Measurements from ENCODE around the gene SPG11. TPM values are rescaled to one million over a fixed set of nuclear protein-coding genes. Genes with fewer than 3 reads are reported as not detected.

SPG11 gene
- total RNA-seq, 4 donors from 2014 or later: 65.1 to 195 (median 87.6) TPM

- H3K4me3 ChIP-seq: no peak overlapping the region
- no peak for TF ChIP-seq CTCF (IDR thresholded peaks at IDR 0.05)
- TF ChIP-seq EP300 (IDR thresholded peaks at IDR 0.05): no peak
- TF ChIP-seq POLR2A (IDR thresholded peaks at IDR 0.05): no peak
- no peak for TF ChIP-seq POLR2AphosphoS5 (IDR thresholded peaks at IDR 0.05)
- H3K27me3 ChIP-seq: no peaks in the 10 kb centered on the region
- no peak for DNase-seq (ENCODE audit: low spot score in 2 of 2)
- H3K27ac ChIP-seq: no peak overlapping the region
- H3K4me1 ChIP-seq: no peaks in the 10 kb centered on the region
- no peaks in the 10 kb centered on the region for H3K9me3 ChIP-seq
- H3K36me3 ChIP-seq: peaks cover 94% of the 10 kb centered on the region
These were observed 40.3 kb downstream of the SPG11 start for GRCh38 chr15:44623178-44623577.

- Histone ChIP-seq H3K27me3 (no peaks in the 10 kb centered on the region), H3K27ac (no peak overlapping the region), H3K4me1 (no peaks in the 10 kb centered on the region), H3K4me3 (no peak overlapping the region), H3K36me3 (peaks cover 94% of the 10 kb centered on the region), H3K9me3 (no peaks in the 10 kb centered on the region)
- no peak for TF ChIP-seq CTCF (IDR thresholded peaks at IDR 0.05)
- TF ChIP-seq POLR2A (IDR thresholded peaks at IDR 0.05): no peak
- TF ChIP-seq EP300 (IDR thresholded peaks at IDR 0.05): no peak
- no peak for TF ChIP-seq POLR2AphosphoS5 (IDR thresholded peaks at IDR 0.05)
- no peak for DNase-seq (ENCODE audit: low spot score in 2 of 2)
- 97% methylated on average over 1 of the region's 1 CpG for WGBS
These were observed 43.4 kb downstream of the SPG11 start for GRCh38 chr15:44620081-44620480.

DNA sequence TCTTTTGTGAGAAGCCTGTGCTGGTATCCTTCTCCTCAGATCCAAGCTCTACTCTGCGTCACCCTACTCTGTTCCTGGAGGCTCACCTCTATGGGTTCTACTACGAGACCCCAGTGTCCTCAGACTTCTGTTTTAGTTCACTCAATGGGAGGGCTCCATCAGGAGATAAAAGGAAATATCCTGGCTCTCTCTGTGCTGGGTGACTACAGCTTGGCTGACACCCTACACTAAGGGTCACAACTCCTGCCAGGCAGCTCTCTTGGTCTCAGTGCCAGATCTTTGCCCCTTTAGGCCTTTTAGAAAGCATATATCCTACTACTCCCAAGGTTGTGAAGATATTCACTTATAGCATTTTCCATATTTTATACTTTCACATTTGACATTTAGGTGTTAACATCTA is 46.5 kb downstream of the SPG11 start:
- Histone ChIP-seq H3K4me3 (no peak overlapping the region), H3K27me3 (no peaks in the 10 kb centered on the region), H3K4me1 (no peaks in the 10 kb centered on the region), H3K36me3 (peaks cover 94% of the 10 kb centered on the region), H3K27ac (no peak overlapping the region), H3K9me3 (no peaks in the 10 kb centered on the region)
- TF ChIP-seq EP300 (IDR thresholded peaks at IDR 0.05): no peak
- TF ChIP-seq POLR2AphosphoS5 (IDR thresholded peaks at IDR 0.05): no peak
- no peak for TF ChIP-seq CTCF (IDR thresholded peaks at IDR 0.05)
- no peak for TF ChIP-seq POLR2A (IDR thresholded peaks at IDR 0.05)
- 98% methylated on average over 2 of the region's 2 CpGs for WGBS
- DNase-seq (ENCODE audit: low spot score in 2 of 2): no peak

- no peaks in the 10 kb centered on the region for H3K27me3 ChIP-seq
- H3K36me3 ChIP-seq: peaks cover 83% of the 10 kb centered on the region
- H3K4me3 ChIP-seq: no peak overlapping the region
- H3K4me1 ChIP-seq: no peaks in the 10 kb centered on the region
- 90% methylated on average over 1 of the region's 1 CpG for whole genome bisulfite sequencing
- DNase-seq (ENCODE audit: low spot score in 2 of 2): no peak
- no peak for TF ChIP-seq EP300 (IDR thresholded peaks at IDR 0.05)
- no peak overlapping the region for H3K27ac ChIP-seq
- no peaks in the 10 kb centered on the region for H3K9me3 ChIP-seq
These were observed 56.7 kb downstream of the SPG11 start for GRCh38 chr15:44606740-44607139.

- H3K27me3 ChIP-seq: no peaks in the 10 kb centered on the region
- H3K9me3 ChIP-seq: no peaks in the 10 kb centered on the region
- H3K36me3 ChIP-seq: peaks cover 82% of the 10 kb centered on the region
- no peak for TF ChIP-seq CTCF (IDR thresholded peaks at IDR 0.05)
- TF ChIP-seq POLR2AphosphoS5 (IDR thresholded peaks at IDR 0.05): no peak
- TF ChIP-seq EP300 (IDR thresholded peaks at IDR 0.05): no peak
- no peak for TF ChIP-seq POLR2A (IDR thresholded peaks at IDR 0.05)
- no peak overlapping the region for H3K27ac ChIP-seq
- DNase-seq (ENCODE audit: low spot score in 2 of 2): no peak
- H3K4me3 ChIP-seq: no peak overlapping the region
- WGBS: 96% methylated on average over 2 of the region's 2 CpGs
- peaks cover 6% of the 10 kb centered on the region for H3K4me1 ChIP-seq
These were observed 60.3 kb downstream of the SPG11 start for GRCh38 chr15:44603126-44603525.

DNA sequence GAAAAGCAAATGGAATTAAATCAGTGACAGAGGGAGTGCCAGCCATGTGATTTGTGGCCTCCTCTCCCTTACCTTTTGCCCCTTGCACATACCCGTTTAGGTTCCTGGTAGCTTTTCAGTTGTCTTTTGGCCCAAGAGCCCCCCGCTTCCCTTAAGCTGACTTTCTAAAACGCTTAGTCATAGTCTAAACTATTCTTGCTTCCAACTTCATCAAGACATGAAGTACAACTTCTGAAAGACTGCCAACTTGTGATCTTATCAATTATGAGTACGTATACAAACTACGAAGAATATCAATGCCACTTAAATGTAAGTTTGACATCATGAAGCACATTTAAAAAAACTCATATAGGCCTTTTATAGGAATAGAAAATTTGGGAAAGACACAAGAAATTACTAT is 64.6 kb downstream of the SPG11 start:
- H3K27ac ChIP-seq: no peak overlapping the region
- no peak for DNase-seq (ENCODE audit: low spot score in 2 of 2)
- WGBS: 48% methylated on average over 5 of the region's 5 CpGs
- H3K9me3 ChIP-seq: no peaks in the 10 kb centered on the region
- peaks cover 81% of the 10 kb centered on the region for H3K36me3 ChIP-seq
- peaks cover 6% of the 10 kb centered on the region for H3K4me1 ChIP-seq
- no peak for TF ChIP-seq POLR2A (IDR thresholded peaks at IDR 0.05)
- H3K27me3 ChIP-seq: no peaks in the 10 kb centered on the region
- H3K4me3 ChIP-seq: no peak overlapping the region

All from suprapubic skin (tissue), 4 donors.